Neuron (in vitro differentiated cells): ENCODE data around the gene ATXN1.

ENCODE experiments used
- H2AFZ ChIP-seq: one replicate; pipeline ENCODE4 v1.6.1; 2013; ENCODE audit warnings: low read depth, mild to moderate bottlenecking, inconsistent platforms, low read length, moderate library complexity
- H3K27me3 ChIP-seq: one replicate; pipeline ENCODE4 v1.6.1; 2013; ENCODE audit warnings: low read length; ENCODE audit not compliant: insufficient read depth
- H3K36me3 ChIP-seq: one replicate; pipeline ENCODE4 v1.6.1; 2013; ENCODE audit warnings: low read length; ENCODE audit not compliant: insufficient read depth
- H3K4me1 ChIP-seq: one replicate; pipeline ENCODE4 v1.6.1; 2013; ENCODE audit warnings: low read length; ENCODE audit not compliant: insufficient read depth
- H3K4me3 ChIP-seq: 2 replicates; pipeline ENCODE4 v1.5.1; 2013; ENCODE audit warnings: mild to moderate bottlenecking, low read length, moderate library complexity
- H3K9me3 ChIP-seq: one replicate; pipeline ENCODE4 v1.6.1; 2013; ENCODE audit warnings: low read length

ATXN1 gene

GRCh38 chr6:16727996-16728395 lies 33.3 kb downstream of the ATXN1 start:
- H3K4me3 ChIP-seq = no peak overlapping the region
- H3K4me1 ChIP-seq = peaks cover 15% of the 10 kb centered on the region
- no peak overlapping the region for H2AFZ ChIP-seq
- no peaks in the 10 kb centered on the region for H3K9me3 ChIP-seq
- no peaks in the 10 kb centered on the region for H3K27me3 ChIP-seq
- no peaks in the 10 kb centered on the region for H3K36me3 ChIP-seq

GRCh38 chr6:16725145-16725864 lies 36.0 kb downstream of the ATXN1 start:
- Histone ChIP-seq H3K4me1 (peaks cover 30% of the 10 kb centered on the region), H2AFZ (no peak overlapping the region), H3K9me3 (no peaks in the 10 kb centered on the region), H3K4me3 (no peak overlapping the region), H3K36me3 (no peaks in the 10 kb centered on the region), H3K27me3 (no peaks in the 10 kb centered on the region)

- no peaks in the 10 kb centered on the region for H3K36me3 ChIP-seq
- H3K9me3 ChIP-seq = no peaks in the 10 kb centered on the region
- no peak overlapping the region for H2AFZ ChIP-seq
- H3K27me3 ChIP-seq = no peaks in the 10 kb centered on the region
- H3K4me3 ChIP-seq = no peak overlapping the region
- H3K4me1 ChIP-seq = peaks cover 30% of the 10 kb centered on the region
Measured at GRCh38 chr6:16723826-16724225, 37.4 kb downstream of the ATXN1 start.

- Histone ChIP-seq H2AFZ (no peak overlapping the region), H3K9me3 (no peaks in the 10 kb centered on the region), H3K4me1 (peaks cover 33% of the 10 kb centered on the region), H3K36me3 (no peaks in the 10 kb centered on the region), H3K27me3 (no peaks in the 10 kb centered on the region), H3K4me3 (no peak overlapping the region)
Measured at GRCh38 chr6:16723402-16723801, 37.9 kb downstream of the ATXN1 start.

- Histone ChIP-seq H3K36me3 (no peaks in the 10 kb centered on the region), H3K9me3 (no peaks in the 10 kb centered on the region), H3K4me1 (peaks cover 36% of the 10 kb centered on the region), H3K4me3 (no peak overlapping the region), H2AFZ (no peak overlapping the region), H3K27me3 (no peaks in the 10 kb centered on the region)
Measured at GRCh38 chr6:16722630-16723029, 38.6 kb downstream of the ATXN1 start.

- H3K36me3 ChIP-seq = no peaks in the 10 kb centered on the region
- peaks cover 36% of the 10 kb centered on the region for H3K4me1 ChIP-seq
- H3K4me3 ChIP-seq = no peak overlapping the region
- H3K9me3 ChIP-seq = no peaks in the 10 kb centered on the region
- no peak overlapping the region for H2AFZ ChIP-seq
- H3K27me3 ChIP-seq = no peaks in the 10 kb centered on the region
Measured at GRCh38 chr6:16721977-16722376, 39.3 kb downstream of the ATXN1 start.

- Histone ChIP-seq H2AFZ (no peak overlapping the region), H3K4me3 (no peak overlapping the region), H3K9me3 (no peaks in the 10 kb centered on the region), H3K36me3 (no peaks in the 10 kb centered on the region), H3K4me1 (peaks cover 36% of the 10 kb centered on the region), H3K27me3 (no peaks in the 10 kb centered on the region)
Measured at GRCh38 chr6:16720861-16721260, 40.4 kb downstream of the ATXN1 start.

GRCh38 chr6:16719488-16719887 lies 41.8 kb downstream of the ATXN1 start:
- H3K4me3 ChIP-seq = no peak overlapping the region
- H3K9me3 ChIP-seq = no peaks in the 10 kb centered on the region
- no peaks in the 10 kb centered on the region for H3K27me3 ChIP-seq
- peaks cover 36% of the 10 kb centered on the region for H3K4me1 ChIP-seq
- no peaks in the 10 kb centered on the region for H3K36me3 ChIP-seq
- no peak overlapping the region for H2AFZ ChIP-seq

- no peaks in the 10 kb centered on the region for H3K27me3 ChIP-seq
- H3K9me3 ChIP-seq = no peaks in the 10 kb centered on the region
- H3K4me3 ChIP-seq = no peak overlapping the region
- H3K4me1 ChIP-seq = peaks cover 27% of the 10 kb centered on the region
- no peaks in the 10 kb centered on the region for H3K36me3 ChIP-seq
- no peak overlapping the region for H2AFZ ChIP-seq
Measured at GRCh38 chr6:16718356-16718755, 42.9 kb downstream of the ATXN1 start.

GRCh38 chr6:16717275-16717942 lies 43.9 kb downstream of the ATXN1 start:
- H3K36me3 ChIP-seq = no peaks in the 10 kb centered on the region
- no peak overlapping the region for H2AFZ ChIP-seq
- H3K4me3 ChIP-seq = no peak overlapping the region
- H3K4me1 ChIP-seq = peaks cover 27% of the 10 kb centered on the region
- H3K9me3 ChIP-seq = no peaks in the 10 kb centered on the region
- H3K27me3 ChIP-seq = no peaks in the 10 kb centered on the region

GRCh38 chr6:16716321-16716858 lies 44.9 kb downstream of the ATXN1 start:
- no peaks in the 10 kb centered on the region for H3K27me3 ChIP-seq
- no peak overlapping the region for H2AFZ ChIP-seq
- H3K36me3 ChIP-seq = no peaks in the 10 kb centered on the region
- H3K9me3 ChIP-seq = no peaks in the 10 kb centered on the region
- H3K4me1 ChIP-seq = peaks cover 21% of the 10 kb centered on the region
- H3K4me3 ChIP-seq = no peak overlapping the region

GRCh38 chr6:16713597-16713996 lies 47.7 kb downstream of the ATXN1 start:
- H3K4me1 ChIP-seq = peaks cover 20% of the 10 kb centered on the region
- H2AFZ ChIP-seq = peak overlapping the region; percentile 60
- no peaks in the 10 kb centered on the region for H3K9me3 ChIP-seq
- H3K4me3 ChIP-seq = no peak overlapping the region
- H3K27me3 ChIP-seq = no peaks in the 10 kb centered on the region
- H3K36me3 ChIP-seq = no peaks in the 10 kb centered on the region

- peaks cover 15% of the 10 kb centered on the region for H3K4me1 ChIP-seq
- no peaks in the 10 kb centered on the region for H3K27me3 ChIP-seq
- no peak overlapping the region for H3K4me3 ChIP-seq
- H2AFZ ChIP-seq = peak overlapping the region; percentile 60
- H3K9me3 ChIP-seq = no peaks in the 10 kb centered on the region
- no peaks in the 10 kb centered on the region for H3K36me3 ChIP-seq
Measured at GRCh38 chr6:16712931-16713484, 48.3 kb downstream of the ATXN1 start.
